ENCODE data around the gene ZXDC.

ZXDC gene

DNA sequence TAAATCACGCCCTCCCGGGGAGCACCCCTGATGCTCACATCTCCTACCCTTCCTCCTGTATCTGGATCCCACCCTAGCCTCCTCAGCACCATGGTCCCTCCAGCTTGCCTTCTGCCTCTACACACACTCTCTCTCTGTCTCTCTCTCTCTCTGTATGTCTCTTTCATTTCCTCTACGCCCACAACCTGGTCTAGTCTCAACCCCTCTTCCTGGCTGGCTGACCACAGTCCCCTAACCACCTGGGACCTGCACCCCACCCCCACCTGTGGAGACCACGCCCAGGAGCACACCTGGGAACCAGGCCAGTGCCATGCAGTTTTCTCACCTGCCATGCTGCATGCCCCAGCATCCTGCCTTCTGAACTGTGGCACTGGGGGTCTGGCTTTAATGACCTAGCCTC lies 84.9 kb downstream of the ZXDC start:
- no peak for DNase-seq

DNA sequence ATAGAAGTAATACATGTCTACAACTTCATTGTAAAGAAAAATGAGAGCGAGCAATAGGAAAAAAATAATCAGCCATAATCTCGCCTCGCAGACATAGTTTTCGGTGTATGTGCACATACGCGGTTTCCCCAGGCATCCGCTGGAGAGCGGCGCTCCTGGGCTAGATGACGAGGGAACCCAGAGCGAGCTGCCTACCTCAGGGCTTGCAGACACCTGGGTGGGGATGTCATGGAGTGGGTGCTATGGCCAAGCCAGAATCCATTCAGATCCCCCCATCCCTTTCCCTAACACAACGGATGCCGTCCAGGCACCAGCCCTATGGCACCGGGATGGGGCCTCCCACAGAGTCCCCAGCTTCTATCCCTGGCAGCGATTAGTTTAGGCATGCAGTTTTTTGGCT lies 85.5 kb downstream of the ZXDC start:
- no peak for DNase-seq

DNA sequence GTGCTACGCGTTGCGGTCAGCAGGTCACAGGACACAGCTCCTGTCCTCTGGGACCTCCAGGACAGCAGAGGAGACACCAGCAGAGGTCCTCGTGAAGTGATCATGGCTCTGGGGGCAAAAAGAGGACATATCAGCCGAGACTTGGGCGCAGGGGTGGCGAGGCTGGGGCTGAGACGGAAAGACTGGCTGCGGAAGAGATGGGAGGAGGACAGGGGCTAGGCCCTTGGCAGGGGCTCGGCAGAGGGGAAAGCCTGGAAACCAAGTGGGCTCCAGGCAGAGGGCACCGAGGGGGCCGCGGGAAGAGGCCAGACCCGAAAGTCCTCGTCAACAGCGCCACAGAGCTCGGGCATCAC lies 85.9 kb downstream of the ZXDC start:
- no peak for DNase-seq

DNA sequence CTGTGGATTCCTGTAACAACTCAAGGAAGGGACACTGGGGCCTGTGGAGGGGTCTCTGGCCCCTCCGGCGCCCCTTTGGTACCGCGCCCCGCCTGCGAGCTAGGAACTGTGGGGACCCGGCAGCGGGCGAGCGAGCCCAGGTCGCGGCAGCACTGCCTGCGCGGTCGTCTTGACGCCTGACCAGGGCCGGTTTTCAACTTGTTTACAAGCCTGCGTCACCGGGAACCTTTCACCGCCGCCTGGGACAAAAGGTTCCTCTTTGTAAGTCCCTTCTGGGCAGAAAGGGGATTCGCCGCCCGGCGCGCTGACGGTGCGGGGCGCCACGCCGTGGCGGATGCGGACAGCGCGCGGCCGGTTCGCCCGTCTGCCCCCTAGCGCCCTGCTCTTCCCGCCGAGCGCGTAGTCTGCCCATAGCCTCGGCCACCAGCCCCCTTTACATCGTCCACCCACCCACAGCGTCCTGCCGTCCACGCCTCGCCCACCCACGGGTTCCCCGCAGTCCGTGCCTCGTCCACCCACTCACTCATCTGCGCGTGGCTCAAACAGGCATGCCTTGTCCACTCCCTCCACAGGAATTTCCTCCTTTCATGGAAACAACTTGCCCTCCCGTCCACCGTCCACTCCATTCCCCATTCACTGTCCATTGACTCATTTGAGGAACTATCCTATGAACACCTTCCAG lies 86.4 kb downstream of the ZXDC start:
- DNase-seq = peak; percentile 17
